Measurements from ENCODE around the gene NOVA2.

Gene NOVA2

GRCh38 chr19:45960595-45961235 lies 12.9 kb downstream of the NOVA2 start:
- DNase-seq: no peak

GRCh38 chr19:45959517-45960025 lies 14.1 kb downstream of the NOVA2 start:
- DNase-seq: no peak

GRCh38 chr19:45958769-45959516 lies 14.7 kb downstream of the NOVA2 start:
- no peak for DNase-seq

DNA sequence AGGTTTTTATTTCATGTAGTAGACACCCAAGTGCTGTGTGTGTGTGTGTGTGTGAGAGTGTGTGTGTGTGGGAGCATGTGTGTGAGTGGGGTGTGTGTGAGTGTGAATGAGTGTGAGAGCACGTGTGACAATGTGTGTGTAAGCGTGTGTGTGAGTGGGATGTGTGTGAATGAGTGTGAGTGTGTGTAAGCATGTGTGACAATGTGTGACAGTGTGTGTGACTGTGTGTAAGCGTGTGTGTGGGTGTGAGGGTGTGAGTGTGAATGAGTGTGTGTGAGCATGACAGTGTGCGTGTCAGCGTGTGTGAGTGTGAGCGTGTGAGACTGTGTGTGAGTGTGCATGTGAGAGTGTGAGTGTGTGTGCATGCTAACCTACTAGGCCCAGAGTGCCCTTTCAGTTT lies 15.3 kb downstream of the NOVA2 start:
- no peak for DNase-seq

DNA sequence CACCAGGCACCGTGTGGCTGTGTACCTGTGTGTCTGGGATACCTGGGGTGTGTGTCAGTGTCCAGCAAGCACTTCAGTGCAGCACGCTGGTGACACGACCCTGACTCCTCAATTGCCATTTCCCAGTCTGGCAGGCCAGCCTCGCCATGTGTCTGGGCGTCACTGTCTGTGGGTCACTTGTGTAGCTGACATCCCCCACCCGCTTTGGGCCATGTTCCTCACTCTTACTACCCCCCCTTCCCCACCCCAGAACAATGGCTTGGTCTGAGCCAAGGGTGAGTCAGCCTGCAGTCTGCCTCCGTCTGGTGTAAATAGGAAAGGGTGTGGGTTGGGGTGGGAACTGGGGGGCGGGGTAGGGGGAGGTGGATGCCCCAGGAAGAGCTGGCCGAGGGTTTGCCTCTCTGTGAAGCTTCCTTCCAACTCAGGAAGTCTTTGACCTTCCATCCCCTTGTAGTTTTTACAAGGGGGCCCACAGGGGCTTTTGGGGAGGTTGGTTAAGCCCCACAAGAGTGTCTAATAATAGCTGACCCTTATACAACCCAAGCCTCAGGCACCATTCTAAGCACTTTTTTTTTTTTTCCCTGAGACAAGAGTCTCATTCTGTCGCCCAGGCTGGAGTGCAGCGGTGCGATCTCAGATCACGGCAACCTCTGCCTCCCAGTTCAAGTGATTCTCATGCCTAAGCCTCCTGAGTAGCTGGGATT lies 17.6 kb downstream of the NOVA2 start:
- no peak for DNase-seq

DNA sequence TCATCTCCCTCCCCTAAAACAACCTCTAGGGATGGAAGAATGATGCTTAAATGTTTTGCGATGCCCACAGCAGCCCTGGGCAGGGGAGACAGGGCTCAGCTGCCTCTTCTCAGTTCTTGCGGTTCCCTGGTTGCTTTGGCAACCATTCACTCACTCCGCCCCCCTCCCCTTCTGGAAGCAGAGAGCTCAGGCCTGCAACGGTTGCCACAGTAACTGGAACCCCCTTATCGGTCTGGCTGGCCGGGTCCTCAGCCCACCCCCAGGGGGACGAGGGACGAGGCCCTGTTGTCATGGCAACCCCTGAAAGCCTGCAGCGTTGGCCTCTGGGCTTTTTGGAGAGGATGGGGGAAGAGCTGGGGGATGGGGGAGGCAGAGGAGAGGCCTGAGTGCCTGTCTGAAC lies 19.5 kb downstream of the NOVA2 start:
- DNase-seq: no peak

DNA sequence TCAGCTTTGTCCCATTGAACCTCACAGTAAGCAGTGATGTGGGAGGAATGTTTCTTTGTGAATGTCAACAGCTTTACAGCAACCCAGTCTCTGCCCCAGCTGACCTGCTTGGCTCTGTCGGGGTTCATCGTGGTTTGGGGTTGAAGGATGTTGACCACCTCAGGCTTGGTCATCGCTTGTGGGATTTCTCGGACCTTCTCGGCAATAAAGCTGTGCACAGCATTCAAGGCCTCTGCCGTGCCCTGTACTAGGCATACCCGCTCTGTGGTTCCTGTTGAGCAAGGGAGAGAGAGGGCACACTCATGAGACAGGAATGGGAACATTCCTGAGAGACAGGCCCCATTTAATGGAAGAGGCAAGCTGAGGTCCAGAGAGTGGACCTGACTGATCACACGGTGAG lies 20.0 kb downstream of the NOVA2 start:
- DNase-seq: no peak

DNA sequence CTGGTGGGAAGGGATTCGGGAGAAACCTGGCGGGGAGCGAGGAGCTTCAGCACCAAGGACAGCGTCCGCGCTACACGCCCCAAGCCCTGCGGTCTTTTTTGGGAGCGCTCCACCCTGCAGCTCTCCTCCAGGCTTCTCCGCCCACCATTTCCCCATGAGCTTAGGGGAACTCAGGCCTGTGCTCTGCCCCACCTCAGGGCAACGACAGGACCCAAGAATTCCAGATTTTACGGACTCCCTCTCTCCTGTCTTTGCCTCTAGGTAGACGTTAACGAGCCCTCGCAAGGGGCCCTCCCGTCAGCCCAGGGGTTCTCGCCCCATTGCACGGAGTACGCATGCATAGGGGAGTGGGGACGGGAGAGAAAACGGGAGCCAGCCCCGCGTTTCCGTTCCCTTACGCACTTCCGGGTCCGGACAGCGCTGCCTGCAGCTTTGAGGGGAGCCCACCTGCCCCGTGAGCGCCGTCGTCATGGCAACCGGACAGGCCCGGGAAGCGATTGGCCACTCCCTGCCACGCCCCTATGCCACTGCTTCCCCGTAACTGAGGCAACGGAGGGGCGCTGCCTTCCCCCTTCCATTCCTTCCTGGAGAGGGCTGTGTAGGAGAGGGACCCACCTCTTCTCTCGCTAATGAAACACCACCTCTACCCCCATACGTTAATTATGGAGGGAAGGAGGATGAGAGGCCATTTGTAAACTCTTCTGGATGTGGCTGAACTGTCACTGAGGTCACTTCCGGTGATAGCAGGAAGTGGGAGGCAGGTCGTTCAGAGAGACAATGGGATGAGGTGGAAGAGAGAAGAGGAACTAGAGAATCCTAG lies 20.8 kb downstream of the NOVA2 start:
- DNase-seq: peak; percentile 16

DNA sequence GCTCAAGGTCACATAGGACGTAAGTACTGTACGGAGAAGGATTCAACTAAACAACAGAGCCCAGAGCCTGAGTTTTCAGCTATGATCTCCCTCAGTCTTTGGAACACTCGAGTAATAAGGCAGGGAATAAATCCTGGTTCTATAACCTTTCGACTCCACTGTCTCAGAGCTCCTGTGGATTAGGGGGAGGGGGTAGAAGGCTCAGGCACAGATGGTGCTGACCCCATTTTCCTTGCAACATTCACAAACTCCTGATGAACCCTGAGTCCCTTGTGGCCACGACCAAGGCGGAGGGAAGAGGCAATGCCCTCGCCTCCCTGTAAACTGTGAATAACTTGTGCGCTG lies 21.4 kb downstream of the NOVA2 start:
- DNase-seq: no peak

DNA sequence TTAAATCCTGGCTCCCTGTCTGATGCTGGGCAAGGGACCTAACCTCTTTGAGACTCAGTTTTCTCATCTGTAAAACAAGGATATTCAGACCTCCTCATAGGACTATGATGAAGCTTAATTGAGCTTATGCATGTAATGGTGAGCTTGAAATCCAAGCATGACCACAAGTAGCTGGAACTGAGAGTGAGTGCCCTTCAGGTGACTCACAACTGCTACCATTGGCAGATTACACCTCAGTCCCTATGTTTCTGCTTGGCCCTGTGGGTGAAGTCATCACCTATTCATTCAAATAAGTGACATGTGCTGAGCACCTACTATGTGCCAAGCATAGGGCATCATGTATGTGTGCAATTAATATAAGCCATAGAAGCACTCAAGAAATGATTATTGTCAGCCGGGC lies 25.7 kb downstream of the NOVA2 start:
- DNase-seq: no peak

- no peak for DNase-seq
These were observed 33.2 kb downstream of the NOVA2 start for GRCh38 chr19:45940515-45940805.

DNA sequence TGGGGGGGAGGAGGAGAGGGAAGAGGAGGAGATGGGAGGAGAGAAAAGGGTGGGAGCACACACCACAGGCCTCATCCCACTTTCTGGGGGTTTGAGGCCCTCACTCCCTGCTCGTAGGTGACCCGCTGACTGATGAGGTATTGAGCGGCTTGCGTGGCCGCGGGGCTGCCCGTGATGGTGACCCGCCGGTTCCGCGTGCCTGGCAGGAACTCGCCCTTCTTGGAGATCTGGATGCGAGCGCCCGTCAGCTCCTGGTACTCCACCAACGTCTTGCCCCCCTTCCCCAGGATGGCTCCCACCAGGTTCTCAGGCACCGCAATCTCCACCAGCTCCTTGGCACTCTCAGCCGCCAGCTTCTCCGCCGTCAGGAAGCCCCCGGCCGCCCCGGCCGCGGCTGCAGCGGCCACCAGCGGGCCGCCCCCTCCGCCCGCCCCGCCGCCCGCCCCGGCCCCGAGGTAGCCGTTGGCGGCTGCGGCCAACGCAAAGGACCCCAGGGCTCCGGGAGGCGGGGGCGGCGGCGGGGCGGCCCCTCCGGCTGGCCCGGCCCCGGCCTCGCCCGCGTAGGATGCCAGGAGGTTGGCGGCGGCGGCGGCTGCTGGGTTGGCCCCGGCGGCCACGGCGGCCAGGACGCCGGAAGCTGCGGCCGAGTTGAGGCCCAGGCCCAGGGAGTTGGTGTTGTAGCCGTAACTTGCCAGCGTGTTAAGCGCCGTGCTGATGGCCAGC lies 33.7 kb downstream of the NOVA2 start:
- DNase-seq: no peak

DNA sequence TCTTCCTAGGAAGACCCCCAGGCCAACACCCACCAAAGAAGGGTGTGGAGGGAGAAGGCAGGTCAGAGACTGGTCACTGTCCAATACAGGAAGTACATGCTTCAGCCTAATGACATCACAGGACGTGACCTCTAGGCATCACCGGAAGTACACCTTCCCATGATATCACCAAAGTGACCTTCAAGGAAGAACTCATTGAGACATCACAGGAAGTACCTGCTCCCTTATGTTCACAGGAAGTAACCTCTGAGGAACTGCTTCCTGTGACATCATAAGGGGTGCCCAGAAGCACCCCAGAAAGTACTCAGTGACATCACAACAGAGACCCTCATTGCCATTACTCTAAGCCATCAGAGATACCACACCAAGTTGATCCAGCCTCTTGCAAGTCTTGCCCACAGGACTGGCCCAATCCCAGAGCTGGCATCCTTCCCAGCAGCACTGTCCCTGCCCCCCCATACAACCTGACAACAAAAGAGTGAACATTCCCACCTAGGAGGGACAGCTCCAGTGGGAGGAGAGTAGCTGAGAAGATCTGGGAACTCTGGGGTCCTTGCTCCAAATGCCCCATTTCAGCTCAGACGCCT lies 34.8 kb downstream of the NOVA2 start:
- DNase-seq: no peak

GRCh38 chr19:45935267-45935666 lies 38.4 kb downstream of the NOVA2 start:
- no peak for DNase-seq

GRCh38 chr19:45934551-45935230 lies 39.0 kb downstream of the NOVA2 start:
- no peak for DNase-seq

GRCh38 chr19:45933759-45934158 lies 39.9 kb downstream of the NOVA2 start:
- DNase-seq: no peak

GRCh38 chr19:45931055-45931454 lies 42.6 kb downstream of the NOVA2 start:
- DNase-seq: no peak

DNA sequence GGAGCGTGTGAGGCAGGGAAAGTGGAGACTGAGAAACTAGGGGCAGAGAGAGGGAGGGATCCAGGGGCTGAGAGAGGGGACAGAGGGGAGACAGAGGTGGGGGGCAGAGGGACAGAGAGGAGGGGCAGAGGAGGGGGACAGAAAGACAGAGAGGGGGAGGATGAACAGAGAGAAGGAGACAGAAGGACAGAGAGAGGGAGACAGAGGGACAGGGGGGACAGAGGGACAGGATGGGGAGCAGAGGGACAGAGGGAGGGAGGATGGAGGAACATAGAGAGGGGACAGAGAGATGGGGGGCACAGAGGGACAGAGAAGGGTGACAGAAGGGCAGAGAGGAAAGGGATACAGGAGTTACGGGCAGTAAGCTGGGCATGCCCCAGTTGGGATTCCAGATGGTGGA lies 44.4 kb downstream of the NOVA2 start:
- no peak for DNase-seq

- DNase-seq: peak; percentile 87
These were observed 46.0 kb downstream of the NOVA2 start for GRCh38 chr19:45927565-45928261.

DNA sequence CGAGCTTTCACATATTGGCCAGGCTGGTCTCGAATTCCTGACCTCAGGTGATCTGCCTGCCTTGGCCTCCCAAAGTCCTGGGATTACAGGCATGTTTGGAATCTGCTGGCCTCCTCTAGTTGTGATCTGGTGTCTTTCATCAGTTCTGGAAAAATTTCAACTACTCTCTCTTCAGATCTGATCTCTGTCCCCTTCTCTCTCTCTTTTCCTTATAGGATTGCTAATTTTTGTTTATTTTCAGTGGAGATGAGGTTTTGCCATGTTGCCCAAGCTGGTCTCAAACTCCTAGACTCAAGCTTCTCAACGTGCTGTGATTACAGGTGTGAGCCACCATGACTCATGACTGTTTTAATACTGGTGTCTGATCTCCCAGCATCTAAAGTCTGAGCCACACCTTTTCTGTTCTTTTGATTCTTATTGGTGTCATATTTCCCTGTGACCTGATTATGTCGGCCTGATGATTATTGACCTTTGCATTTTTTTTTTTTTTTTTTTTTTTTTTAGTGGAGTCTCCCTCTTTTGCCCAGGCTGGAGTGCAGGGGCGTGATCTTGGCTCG lies 48.7 kb downstream of the NOVA2 start:
- DNase-seq: no peak

DNA sequence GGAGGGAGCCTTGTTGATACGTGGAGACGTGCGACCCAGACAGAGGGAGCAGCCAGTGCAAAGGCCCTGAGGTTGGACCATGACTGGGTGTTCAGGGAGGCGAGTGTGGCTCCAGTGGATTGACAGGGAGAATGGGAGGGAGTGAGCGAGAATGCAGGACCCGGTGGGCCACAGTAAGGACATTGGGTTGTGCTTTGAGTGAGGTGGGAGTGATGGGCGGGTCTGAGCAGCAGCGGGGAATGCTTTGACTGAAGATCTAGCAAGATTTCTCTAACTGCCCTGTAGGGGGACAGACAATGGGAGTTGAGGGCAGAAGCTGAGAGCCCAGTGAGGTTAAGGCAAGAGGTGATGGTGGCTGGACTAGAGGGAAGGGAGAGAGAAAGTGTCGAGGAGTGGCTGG lies 51.4 kb downstream of the NOVA2 start:
- DNase-seq: no peak

Data from NCI-H1048 (cell line).